SU-DHL-6 (cell line): ENCODE results near the gene BANF2.

Source experiments
- H2AFZ ChIP-seq: fragments of 200-600 bp; sonication (generic); 2 replicates; pipeline ENCODE4 v1.6.1; 2014; ENCODE audit warnings: low read depth, mild to moderate bottlenecking, moderate library complexity, mixed read lengths, antibody characterized with exemption, low read length; ENCODE audit not compliant: severe bottlenecking
- H3F3A ChIP-seq: fragments of 200-600 bp; shearing (Covaris generic); 2 replicates; pipeline ENCODE4 v1.6.0; 2016; ENCODE audit warnings: antibody characterized with exemption, mild to moderate bottlenecking; ENCODE audit not compliant: insufficient read depth
- H3K27ac ChIP-seq: fragments of 200-600 bp; sonication (generic); 2 replicates; pipeline ENCODE4 v1.5.1; 2016; ENCODE audit warnings: low read depth, mild to moderate bottlenecking, low read length, moderate library complexity, mixed read lengths
- H3K27me3 ChIP-seq: fragments of 200-600 bp; sonication (generic), shearing (Covaris generic); 2 replicates; pipeline ENCODE4 v1.6.0; 2014; ENCODE audit warnings: mild to moderate bottlenecking, low read length
- H3K36me3 ChIP-seq: fragments of 200-600 bp; sonication (generic); 2 replicates; pipeline ENCODE4 v1.6.1; 2014; ENCODE audit warnings: mild to moderate bottlenecking, low read length, mixed read lengths
- H3K4me2 ChIP-seq: fragments of 300-600, 200-600 bp; shearing (Covaris generic), sonication (generic); 2 replicates; pipeline ENCODE4 v1.6.0; 2014; ENCODE audit warnings: low read length, low read depth, mild to moderate bottlenecking; ENCODE audit not compliant: poor library complexity, severe bottlenecking
- H3K4me3 ChIP-seq: fragments of 200-600 bp; sonication (generic); 2 replicates; pipeline ENCODE4 v1.5.1; 2014; ENCODE audit warnings: antibody characterized with exemption, low read length, mild to moderate bottlenecking, mixed read lengths; ENCODE audit not compliant: insufficient read depth, poor library complexity, severe bottlenecking
- H3K79me2 ChIP-seq: fragments of 200-600 bp; sonication (generic); 2 replicates; pipeline ENCODE4 v1.6.1; 2014; ENCODE audit warnings: mild to moderate bottlenecking, low read length, moderate library complexity; ENCODE audit not compliant: insufficient read depth
- H3K9ac ChIP-seq: fragments of 200-600 bp; sonication (generic); 2 replicates; pipeline ENCODE4 v1.7.0; 2014; ENCODE audit warnings: mild to moderate bottlenecking, low read length
- H3K9me2 ChIP-seq: fragments of 200-600 bp; sonication (generic); replicated peaks from 2 replicates; pipeline ENCODE4 v1.6.1; 2014; ENCODE audit warnings: low read length; ENCODE audit not compliant: insufficient read depth
- H3K9me3 ChIP-seq: fragments of 200-600 bp; sonication (generic); 2 replicates; pipeline ENCODE4 v1.6.1; 2014; ENCODE audit warnings: low read length, mixed read lengths; ENCODE audit not compliant: insufficient read depth
- H4K20me1 ChIP-seq: fragments of 200-600 bp; sonication (generic); 2 replicates; pipeline ENCODE4 v1.6.1; 2014; ENCODE audit warnings: low read depth, mild to moderate bottlenecking, antibody characterized with exemption, low read length, moderate library complexity, mixed read lengths
- CTCF ChIP-seq: fragments of 200-600 bp; sonication (generic); IDR thresholded peaks from one replicate; pipeline ENCODE4 v1.5.1; 2017; ENCODE audit warnings: antibody characterized with exemption, mild to moderate bottlenecking, low read length, moderate library complexity; ENCODE audit not compliant: insufficient read depth, poor library complexity, severe bottlenecking
- EZH2phosphoT487 ChIP-seq: fragments of 200-600 bp; sonication (generic), shearing (Covaris generic); conservative IDR thresholded peaks from 2 replicates; pipeline ENCODE4 v1.6.1; 2018; ENCODE audit warnings: mild to moderate bottlenecking, antibody characterized with exemption, low read length, moderate library complexity, mixed read lengths

BANF2 gene

GRCh38 chr20:17675519-17676377, 24.0 kb upstream of the BANF2 start:
- Histone ChIP-seq H3K36me3 (no peaks in the 10 kb centered on the region), H2AFZ (no peak overlapping the region), H3K9me2 (no peaks in the 10 kb centered on the region), H3K9ac (no peak overlapping the region), H3K79me2 (0 out of 2 replicates have a peak, but pooled peaks cover 6% of the 10 kb centered on the region), H3K4me3 (no peak overlapping the region), H3K9me3 (no peaks in the 10 kb centered on the region), H4K20me1 (no peaks in the 10 kb centered on the region), H3K27ac (no peak overlapping the region), H3F3A (no peaks in the 10 kb centered on the region), H3K4me2 (no peak overlapping the region), H3K27me3 (no peaks in the 10 kb centered on the region)
- TF ChIP-seq CTCF, result no peak

- no peaks in the 10 kb centered on the region for H3K9me3 ChIP-seq
- H3K27ac ChIP-seq, result no peak overlapping the region
- no peaks in the 10 kb centered on the region for H3K9me2 ChIP-seq
- no peaks in the 10 kb centered on the region for H3K27me3 ChIP-seq
- no peak overlapping the region for H3K4me3 ChIP-seq
- 0 out of 2 replicates have a peak, but pooled peaks cover 6% of the 10 kb centered on the region for H3K79me2 ChIP-seq
- no peak overlapping the region for H3K9ac ChIP-seq
- no peaks in the 10 kb centered on the region for H3K36me3 ChIP-seq
- H2AFZ ChIP-seq, result no peak overlapping the region
- no peak for TF ChIP-seq CTCF
- no peak for TF ChIP-seq EZH2phosphoT487
- no peaks in the 10 kb centered on the region for H4K20me1 ChIP-seq
- no peak overlapping the region for H3K4me2 ChIP-seq
- no peaks in the 10 kb centered on the region for H3F3A ChIP-seq
These were observed 23.4 kb upstream of the BANF2 start for GRCh38 chr20:17676378-17676759.

GRCh38 chr20:17676942-17677341, 22.8 kb upstream of the BANF2 start:
- 0 out of 2 replicates have a peak, but pooled peaks cover 6% of the 10 kb centered on the region for H3K79me2 ChIP-seq
- no peak overlapping the region for H3K9ac ChIP-seq
- H3K4me2 ChIP-seq, result no peak overlapping the region
- no peak overlapping the region for H3K27ac ChIP-seq
- H3K4me3 ChIP-seq, result no peak overlapping the region
- H4K20me1 ChIP-seq, result no peaks in the 10 kb centered on the region
- H3F3A ChIP-seq, result no peaks in the 10 kb centered on the region
- TF ChIP-seq CTCF (no peak), EZH2phosphoT487 (no peak)
- H3K27me3 ChIP-seq, result no peaks in the 10 kb centered on the region
- no peaks in the 10 kb centered on the region for H3K36me3 ChIP-seq
- H3K9me2 ChIP-seq, result no peaks in the 10 kb centered on the region
- H2AFZ ChIP-seq, result no peak overlapping the region
- H3K9me3 ChIP-seq, result no peaks in the 10 kb centered on the region
